SK-N-SH (cell line): Measurements from ENCODE around the gene SHKBP1. TPM values are rescaled to one million over a fixed set of nuclear protein-coding genes. Genes with fewer than 3 reads are reported as not detected.

Experiments
- CTCF ChIA-PET: fragments of 300-600, 350-600 bp; formaldehyde crosslinking; extraction: SDS; loops from one replicate; lab custom pipeline; 2021; lab: Yijun Ruan, JAX
- POLR2A ChIA-PET: fragments of 350-600 bp; sonication (Branson Sonifier 250); formaldehyde crosslinking; extraction: SDS; loops from one replicate; lab custom pipeline; 2020; ENCODE audit warnings: antibody characterized with exemption, inconsistent platforms; lab: Yijun Ruan, JAX
- DNase-seq: peaks from one replicate; pipeline ENCODE4 v3.0.0; 2012
- H2AFZ ChIP-seq: fragments of 200-600 bp; sonication (generic); 2 replicates; pipeline ENCODE4 v1.8.1; 2016; ENCODE audit warnings: antibody characterized with exemption, mild to moderate bottlenecking, low read depth
- H3F3A ChIP-seq: fragments of 200-600 bp; sonication (generic); replicated peaks from 2 replicates; pipeline ENCODE3; 2016; ENCODE audit warnings: antibody characterized with exemption, mild to moderate bottlenecking; ENCODE audit not compliant: insufficient read depth
- H3K27ac ChIP-seq, 2 experiments: fragments of 200-500 bp in 1 of 2; fragments of 200-600 bp in 1 of 2; sonication (Bioruptor generic) in 1 of 2; sonication (generic), shearing (Covaris generic) in 1 of 2; 2 replicates each; pipeline versions ENCODE4 v1.5.1 to v1.6.1; 2014 to 2016; ENCODE audit warnings: low read depth in 2 of 2, inconsistent platforms in 1 of 2, low read length in 1 of 2, mild to moderate bottlenecking in 1 of 2, mixed read lengths in 1 of 2
- H3K27me3 ChIP-seq: fragments of 200-600 bp; sonication (generic), shearing (Covaris generic); 2 replicates; pipeline ENCODE4 v1.6.1; 2016; ENCODE audit warnings: mixed run types; ENCODE audit not compliant: insufficient read depth
- H3K36me3 ChIP-seq, 2 experiments: fragments of 200-500 bp in 1 of 2; fragments of 200-600 bp in 1 of 2; sonication (Bioruptor generic) in 1 of 2; sonication (generic) in 1 of 2; replicated peaks in 1 of 2; 2 replicates each; pipeline versions ENCODE3 to v1.5.1; 2014 to 2016; ENCODE audit warnings: low read length in 1 of 2, mild to moderate bottlenecking in 1 of 2; ENCODE audit not compliant: insufficient read depth in 2 of 2, control insufficient read depth in 1 of 2
- H3K4me1 ChIP-seq, 2 experiments: fragments of 200-500 bp in 1 of 2; fragments of 200-600 bp in 1 of 2; sonication (Bioruptor generic) in 1 of 2; sonication (generic), shearing (Covaris generic) in 1 of 2; 2 replicates each; pipeline versions ENCODE4 v1.5.1 to v1.6.1; 2014 to 2016; ENCODE audit warnings: low read depth in 1 of 2, low read length in 1 of 2, mixed run types in 1 of 2; ENCODE audit not compliant: insufficient read depth in 2 of 2, control insufficient read depth in 1 of 2
- H3K4me2 ChIP-seq: fragments of 200-600 bp; sonication (generic), shearing (Covaris generic); 2 replicates; pipeline ENCODE4 v1.6.1; 2017; ENCODE audit warnings: mixed run types
- H3K4me3 ChIP-seq, 2 experiments: fragments of 200-500 bp in 1 of 2; fragments of 200-600 bp in 1 of 2; sonication (Bioruptor generic) in 1 of 2; sonication (generic), shearing (Covaris generic) in 1 of 2; 2 replicates each; pipeline versions ENCODE4 v1.5.1 to v1.8.1; 2014 to 2016; ENCODE audit warnings: low read depth in 2 of 2, inconsistent platforms in 1 of 2, low read length in 1 of 2, mild to moderate bottlenecking in 1 of 2, mixed read lengths in 1 of 2, moderate library complexity in 1 of 2
- H3K79me2 ChIP-seq: fragments of 200-600 bp; sonication (generic); 2 replicates; pipeline ENCODE4 v1.8.1; 2017; ENCODE audit warnings: mild to moderate bottlenecking; ENCODE audit not compliant: insufficient read depth
- H3K9ac ChIP-seq: fragments of 200-600 bp; sonication (generic); 2 replicates; pipeline ENCODE4 v1.6.1; 2017; ENCODE audit warnings: mixed run types
- H3K9me2 ChIP-seq: fragments of 200-600 bp; sonication (generic); 2 replicates; pipeline ENCODE4 v1.6.1; 2017; ENCODE audit warnings: mixed run types
- H3K9me3 ChIP-seq: fragments of 200-600 bp; sonication (generic); 2 replicates; pipeline ENCODE4 v1.6.1; 2017; ENCODE audit warnings: mixed run types, mild to moderate bottlenecking, moderate library complexity
- H4K20me1 ChIP-seq: fragments of 200-600 bp; sonication (generic); 2 replicates; pipeline ENCODE4 v1.6.1; 2017; ENCODE audit warnings: mild to moderate bottlenecking, mixed run types; ENCODE audit not compliant: insufficient read depth
- FOXJ3 ChIP-seq: sonication (generic); formaldehyde crosslinking; IDR thresholded peaks from 2 replicates; pipeline ENCODE4 v1.5.1; 2020; ENCODE audit warnings: mild to moderate bottlenecking, missing genetic modification reagents
- GABPA ChIP-seq: IDR thresholded peaks from 2 replicates; pipeline ENCODE4 v1.4.0; 2012; ENCODE audit warnings: low read depth, mild to moderate bottlenecking
- MAX ChIP-seq: IDR thresholded peaks from 2 replicates; pipeline ENCODE4 v1.4.0; 2012; ENCODE audit warnings: low read depth
- NFIC ChIP-seq: IDR thresholded peaks from 2 replicates; pipeline ENCODE4 v1.4.0; 2012; ENCODE audit warnings: borderline replicate concordance
- PBX3 ChIP-seq: IDR thresholded peaks from 2 replicates; pipeline ENCODE4; 2012
- POLR2AphosphoS5 ChIP-seq: IDR thresholded peaks from 2 replicates; pipeline ENCODE4 v1.6.1; 2012; ENCODE audit warnings: low read depth, low read length
- RFX5 ChIP-seq: IDR thresholded peaks from 2 replicates; pipeline ENCODE4 v1.6.1; 2012; ENCODE audit warnings: mild to moderate bottlenecking, improper control_type of control experiment, low read length
- SIN3A ChIP-seq: IDR thresholded peaks from 2 replicates; pipeline ENCODE4 v1.6.1; 2012; ENCODE audit warnings: low read depth, mild to moderate bottlenecking, low read length, moderate library complexity, borderline replicate concordance
- SMC3 ChIP-seq: IDR thresholded peaks from 2 replicates; pipeline ENCODE4 v1.6.1; 2012; ENCODE audit warnings: low read depth, low read length, improper control_type of control experiment
- USF1 ChIP-seq: IDR thresholded peaks from 2 replicates; pipeline ENCODE4 v1.4.0; 2012; ENCODE audit warnings: low read depth, borderline replicate concordance
- ZBTB33 ChIP-seq: IDR thresholded peaks from 2 replicates; pipeline ENCODE4 v1.4.0; 2012; ENCODE audit warnings: low read depth, borderline replicate concordance
- WGBS: methylation state at CpG from one replicate; pipeline ENCODE4 v1.1.6; 2017; ENCODE audit warnings: low lambda C conversion rate; 5-methylcytosine and 5-hydroxymethylcytosine counted together
- polyA plus RNA-seq, 3 experiments: library from polyadenylated mRNA; depleted of rRNA; stranded (reverse); fragments of >200 nt; gene quantifications; 2 replicates each; pipeline ENCODE4 v1.2.3, GENCODE V29; 2012

SHKBP1 gene
- polyA plus RNA-seq, 1 of the 3 experiments (the other 2 are of a cell fraction) = 62.7 TPM

GRCh38 chr19:40586611-40587010, 9.9 kb downstream of the SHKBP1 start:
- H3K4me2 ChIP-seq = no peak overlapping the region
- no peak for DNase-seq
- H3K36me3 ChIP-seq = peaks cover 0 to 14% of the 10 kb centered on the region in 2 experiments
- H3K9ac ChIP-seq = no peak overlapping the region
- 98% methylated on average over 11 of the region's 14 CpGs for WGBS
- H3K9me2 ChIP-seq = no peaks in the 10 kb centered on the region
- H3K27me3 ChIP-seq = no peaks in the 10 kb centered on the region
- POLR2A ChIA-PET = no interaction called here
- peaks cover 6% of the 10 kb centered on the region for H3F3A ChIP-seq
- no peak overlapping the region for H3K4me3 ChIP-seq
- CTCF ChIA-PET = interaction anchor here (1.3 to 2.2 kb wide), 2 partner anchors 16 to 48 kb away, joined by 5 to 6 read pairs; no protein-coding TSS in a partner anchor
- TF ChIP-seq RFX5 = no peak
- no peak for TF ChIP-seq NFIC
- TF ChIP-seq PBX3 = no peak
- TF ChIP-seq SMC3 = no peak
- no peak for TF ChIP-seq POLR2AphosphoS5
- TF ChIP-seq USF1 = no peak
- no peak for TF ChIP-seq GABPA
- TF ChIP-seq SIN3A = no peak
- TF ChIP-seq ZBTB33 = no peak
- TF ChIP-seq FOXJ3 (CRISPR knock-in tag) = no peak
- H4K20me1 ChIP-seq = no peaks in the 10 kb centered on the region
- no peak overlapping the region for H3K27ac ChIP-seq
- H3K79me2 ChIP-seq = no peaks in the 10 kb centered on the region
- H3K4me1 ChIP-seq = no peaks in the 10 kb centered on the region
- H3K9me3 ChIP-seq = no peaks in the 10 kb centered on the region
- H2AFZ ChIP-seq = no peak overlapping the region

GRCh38 chr19:40588110-40588854, 11.6 kb downstream of the SHKBP1 start:
- DNase-seq = no peak
- Histone ChIP-seq H3K79me2 (no peaks in the 10 kb centered on the region), H3K27me3 (no peaks in the 10 kb centered on the region), H3K4me1 (no peaks in the 10 kb centered on the region), H3K9ac (no peak overlapping the region), H3K9me2 (no peaks in the 10 kb centered on the region), H3K27ac (no peak overlapping the region), H3K4me3 (no peak overlapping the region), H4K20me1 (no peaks in the 10 kb centered on the region), H2AFZ (no peak overlapping the region), H3K4me2 (no peak overlapping the region), H3K9me3 (no peaks in the 10 kb centered on the region), H3F3A (peaks cover 9% of the 10 kb centered on the region), H3K36me3 (peaks cover 0 to 10% of the 10 kb centered on the region in 2 experiments)
- ChIA-PET POLR2A (no interaction called here), CTCF (interaction anchor here (1.4 to 3.1 kb wide), 2 partner anchors 10 to 46 kb away, joined by 5 to 13 read pairs; no protein-coding TSS in a partner anchor)
- no peak for TF ChIP-seq RFX5
- TF ChIP-seq MAX = peak; percentile 74
- 82% methylated on average over 18 of the region's 19 CpGs for WGBS
